Right lobe of liver (tissue), 4 donors: ENCODE measurements around the gene ING5.

ENCODE experiments used
- CTCF ChIP-seq, 4 donors: fragments of 200-600 bp in 3 of 4; fragments of 450-650 bp in 1 of 4; IDR thresholded peaks; one replicate each; pipeline versions ENCODE4 v1.5.1 to v1.8.0; 2016 to 2022; ENCODE audit warnings: antibody characterized with exemption in 4 of 4, mild to moderate bottlenecking in 2 of 4
- POLR2A ChIP-seq: fragments of 450-650 bp; IDR thresholded peaks from one replicate; pipeline ENCODE4 v1.6.1; 2017; ENCODE audit warnings: antibody characterized with exemption, mild to moderate bottlenecking
- donor health status: DM: no; HTN: no; CAD: no.
- donor health status: DM: no; HTN: no; CAD: no.
- donor health status: DM: no; HTN: yes; CAD: no.

- no peak for TF ChIP-seq CTCF (IDR thresholded peaks at IDR 0.05)
- no peak for TF ChIP-seq POLR2A
Observed at GRCh38 chr2:241724975-241725870, 23.4 kb downstream of the ING5 start.
